NCI-H2029 (cell line): ENCODE measurements around the gene LSM14B.

ENCODE experiments used
- DNase-seq: peaks from one replicate; lab custom pipeline; 2025; lab: John Stamatoyannopoulos, UW

The LSM14B gene

DNA sequence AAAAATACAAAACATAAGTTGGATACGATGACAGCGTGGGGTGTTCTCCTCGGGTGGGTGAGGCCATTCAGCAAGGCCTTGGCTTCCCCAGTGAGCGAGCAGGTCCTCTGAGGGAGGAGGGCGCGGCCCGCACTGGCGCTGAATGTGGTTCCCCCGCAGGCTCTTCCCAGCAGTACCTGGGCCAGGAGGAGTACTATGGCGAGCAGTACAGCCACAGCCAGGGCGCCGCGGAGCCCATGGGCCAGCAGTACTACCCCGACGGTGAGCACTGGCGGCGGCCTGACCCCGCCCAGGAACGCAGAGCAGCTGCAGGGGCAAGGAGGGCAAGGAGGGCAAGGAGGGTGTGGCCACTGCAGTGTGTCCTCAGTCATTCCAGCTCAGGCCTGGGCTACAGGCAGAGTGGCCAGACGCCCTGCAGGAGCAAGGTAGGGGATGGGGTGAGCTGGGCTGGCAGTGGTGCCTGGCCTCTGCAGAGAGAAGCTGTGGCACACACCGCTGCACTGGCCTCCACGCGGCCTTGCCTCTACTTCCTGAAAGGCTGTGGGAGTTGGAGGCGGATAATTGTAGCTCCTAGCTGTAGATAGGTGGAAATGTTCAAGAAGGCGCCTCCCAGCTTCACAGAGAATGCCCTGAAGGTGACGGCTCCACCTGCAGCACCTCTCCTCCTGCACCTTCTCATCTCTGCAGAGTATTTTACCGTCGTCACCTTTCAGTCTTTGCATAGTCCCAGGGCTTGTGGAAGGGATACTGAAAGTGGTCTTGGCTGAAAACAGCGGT, 41.9 kb downstream of the LSM14B start:
- DNase-seq, result no peak

DNA sequence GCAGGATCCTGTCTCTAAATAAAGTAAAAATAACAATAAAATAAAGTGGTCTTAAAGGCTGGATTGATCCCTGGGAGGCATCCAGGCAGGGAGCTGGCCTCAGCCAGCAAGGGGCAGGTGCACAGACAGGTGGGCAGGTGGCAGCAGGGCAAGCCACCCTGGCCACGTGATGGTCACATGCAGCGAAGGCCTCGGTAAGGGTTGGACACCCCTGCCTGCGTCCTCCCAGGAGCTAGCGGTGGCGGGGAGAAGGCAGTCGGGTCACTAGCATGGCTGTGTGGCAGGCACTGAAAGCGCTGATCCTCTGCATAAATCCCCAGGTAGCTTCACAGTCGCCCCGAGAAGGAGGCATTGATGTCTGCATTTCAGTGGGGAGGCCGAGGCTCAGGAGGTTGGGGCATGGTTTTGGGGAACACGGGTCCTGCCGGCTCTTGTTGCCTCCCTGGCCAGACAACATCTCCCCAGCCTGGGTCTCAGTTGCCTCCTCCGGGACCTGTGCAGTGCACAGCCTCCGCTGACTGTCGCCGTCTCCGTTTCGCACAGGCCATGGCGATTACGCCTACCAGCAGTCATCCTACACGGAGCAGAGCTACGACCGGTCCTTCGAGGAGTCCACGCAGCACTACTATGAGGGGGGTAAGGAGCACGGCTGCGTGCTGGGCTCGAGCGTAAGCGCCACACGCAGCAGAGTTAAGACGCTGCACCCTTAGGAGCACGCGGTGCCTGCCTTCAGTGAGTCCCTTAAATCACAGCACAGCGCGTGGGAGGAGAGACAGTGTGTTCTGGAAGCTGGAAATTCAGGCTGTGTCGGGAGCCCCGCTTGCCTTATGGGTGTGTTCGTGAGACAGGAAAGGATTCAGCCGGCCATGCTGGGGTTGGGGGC, 42.8 kb downstream of the LSM14B start:
- no peak for DNase-seq

DNA sequence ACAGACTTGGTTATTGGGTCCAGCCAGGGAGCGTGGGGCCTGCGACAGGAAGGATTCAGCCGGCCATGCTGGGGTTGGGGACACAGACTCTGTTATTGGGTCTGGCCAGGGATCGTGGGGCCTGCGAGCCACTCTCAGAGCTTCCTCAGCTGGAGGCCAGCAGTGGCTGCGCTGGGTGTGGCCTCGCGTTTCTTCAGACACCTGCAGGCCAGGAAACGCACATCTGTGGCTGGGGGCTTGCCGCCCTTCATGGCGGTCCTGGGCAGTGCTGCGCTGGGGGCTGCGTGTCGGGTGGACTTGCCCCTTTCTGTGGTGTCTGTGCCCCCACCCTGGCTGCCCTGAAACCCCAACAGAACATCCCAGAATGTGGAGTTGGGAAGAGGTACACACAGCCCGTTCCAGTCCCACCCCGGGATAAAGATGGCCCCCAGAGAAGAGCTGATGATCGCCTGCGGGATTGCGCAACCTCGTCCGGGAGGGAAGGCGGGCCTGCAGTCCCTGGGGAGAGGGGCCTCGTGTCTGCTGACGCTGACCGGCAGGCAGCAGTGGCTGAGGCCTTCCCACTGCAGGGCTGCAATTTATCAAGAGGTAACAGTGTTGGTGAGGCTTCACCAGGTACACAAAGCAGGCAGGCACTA, 43.6 kb downstream of the LSM14B start:
- no peak for DNase-seq

DNA sequence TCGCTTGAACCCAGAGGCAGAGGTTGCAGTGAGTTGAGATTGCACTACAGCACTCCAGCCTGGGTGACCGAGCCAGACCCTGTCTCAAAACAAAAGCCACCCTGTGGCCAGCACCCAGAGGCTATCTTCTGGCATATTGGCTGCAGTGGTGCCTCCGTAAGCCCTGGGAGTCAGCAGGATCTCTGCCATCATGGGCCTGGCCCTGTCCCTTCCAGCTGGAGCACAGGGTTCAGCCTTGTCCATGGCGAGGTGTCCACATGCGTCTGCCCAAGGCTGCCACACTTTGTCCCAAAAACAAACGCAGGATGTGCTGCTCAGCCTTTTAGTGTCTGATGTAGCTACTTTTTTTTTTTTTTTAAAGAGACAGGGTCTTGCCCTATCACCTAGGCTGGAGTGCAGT, 45.2 kb downstream of the LSM14B start:
- no peak for DNase-seq

DNA sequence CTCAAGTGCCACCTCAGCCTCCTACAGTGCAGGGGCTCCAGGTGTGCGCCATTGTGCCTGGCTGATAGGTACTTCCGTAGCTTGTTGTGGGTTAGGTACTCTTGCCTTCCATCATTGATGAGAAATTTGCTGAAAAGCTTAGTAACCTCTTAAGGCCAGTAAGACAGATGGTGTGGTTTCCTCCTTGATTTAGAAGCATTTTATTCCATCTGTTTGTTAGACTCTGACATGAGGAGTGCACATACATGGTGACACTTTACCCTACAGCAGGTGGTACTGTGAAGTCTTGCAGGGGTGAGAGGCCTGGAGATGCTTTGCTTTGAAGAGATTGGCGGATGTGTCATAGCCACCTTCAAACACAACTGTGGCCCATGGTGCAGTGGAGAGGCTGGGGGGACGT, 45.8 kb downstream of the LSM14B start:
- DNase-seq, result no peak

DNA sequence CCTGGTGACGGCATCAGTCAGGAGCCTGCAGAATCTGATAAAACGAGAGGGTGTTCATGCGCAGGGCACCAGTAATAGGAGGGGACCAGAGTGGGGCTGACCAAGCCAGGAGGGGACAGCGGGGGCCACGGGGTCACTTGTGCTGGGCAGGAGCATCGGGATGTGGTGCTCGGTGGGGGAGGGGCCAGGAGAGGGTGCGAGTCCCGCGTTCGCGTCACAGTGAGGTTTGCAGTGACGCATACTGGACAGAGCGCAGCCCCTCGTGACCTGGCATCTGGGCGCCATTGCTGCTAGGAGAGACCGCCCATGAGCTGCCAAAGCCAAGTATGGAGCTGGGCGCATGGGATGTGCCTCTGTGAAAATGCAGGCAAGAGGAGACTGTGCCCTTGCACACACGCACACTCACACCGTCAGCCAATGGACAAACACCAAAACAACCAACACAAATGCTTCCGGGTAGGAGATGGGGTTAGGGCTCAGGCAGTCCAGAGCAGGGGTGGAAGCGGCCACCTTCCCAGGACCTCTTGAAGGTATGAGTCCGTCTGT, 46.7 kb downstream of the LSM14B start:
- DNase-seq, result no peak

DNA sequence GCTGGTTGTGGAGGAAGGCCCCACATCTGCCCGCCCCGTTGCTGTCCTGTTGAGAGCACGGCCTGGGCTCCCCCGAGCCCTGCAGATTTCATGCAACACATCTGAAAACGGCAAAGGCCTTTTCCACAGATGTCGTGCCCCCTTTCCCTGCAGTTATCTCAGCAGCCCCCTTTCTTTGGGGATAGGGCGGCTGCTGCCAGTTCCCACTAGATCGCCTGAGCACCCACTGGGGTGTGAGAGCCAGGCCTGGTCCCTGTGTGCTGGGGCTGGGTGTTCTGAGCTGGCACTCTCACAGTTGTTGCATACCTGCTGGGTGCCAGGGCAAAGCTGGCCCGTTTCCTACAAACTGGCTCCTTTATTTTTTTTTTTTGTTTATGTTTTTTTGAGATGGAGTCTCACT, 48.3 kb downstream of the LSM14B start:
- DNase-seq, result no peak

DNA sequence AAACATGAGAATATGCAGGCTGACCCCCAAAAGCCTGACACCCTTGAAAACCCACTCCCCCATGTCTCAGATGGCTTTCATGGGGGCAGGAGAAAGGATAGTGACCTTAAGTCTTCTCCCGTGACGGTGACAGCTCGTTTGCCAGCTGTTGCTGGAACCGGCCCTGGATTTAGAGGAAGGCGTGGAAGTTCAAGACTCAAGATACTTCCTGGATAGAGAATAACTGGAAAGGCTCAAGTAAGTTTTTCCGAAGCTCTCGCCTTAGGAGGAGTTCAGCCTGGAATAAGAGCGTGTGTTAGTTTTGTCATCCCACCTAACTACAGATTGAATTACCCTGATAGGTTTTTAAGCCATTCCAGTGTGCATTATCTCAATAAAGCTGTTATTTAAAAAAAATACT, 49.0 kb downstream of the LSM14B start:
- DNase-seq, result no peak

DNA sequence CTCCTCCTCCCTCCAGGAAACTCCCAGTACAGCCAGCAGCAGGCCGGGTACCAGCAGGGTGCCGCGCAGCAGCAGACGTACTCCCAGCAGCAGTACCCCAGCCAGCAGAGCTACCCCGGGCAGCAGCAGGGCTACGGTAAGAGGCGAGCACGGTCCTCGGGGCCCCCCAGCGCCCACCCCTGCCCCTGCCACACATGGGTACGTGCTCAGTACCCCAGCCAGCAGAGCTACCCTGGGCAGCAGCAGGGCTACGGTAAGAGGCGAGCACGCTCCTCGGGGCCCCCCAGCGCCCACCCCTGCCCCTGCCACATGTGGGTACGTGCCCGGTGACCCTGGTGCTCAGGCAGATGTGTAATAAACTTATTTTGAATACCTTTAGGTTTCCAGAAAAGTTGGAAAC, 50.4 kb downstream of the LSM14B start:
- no peak for DNase-seq

DNA sequence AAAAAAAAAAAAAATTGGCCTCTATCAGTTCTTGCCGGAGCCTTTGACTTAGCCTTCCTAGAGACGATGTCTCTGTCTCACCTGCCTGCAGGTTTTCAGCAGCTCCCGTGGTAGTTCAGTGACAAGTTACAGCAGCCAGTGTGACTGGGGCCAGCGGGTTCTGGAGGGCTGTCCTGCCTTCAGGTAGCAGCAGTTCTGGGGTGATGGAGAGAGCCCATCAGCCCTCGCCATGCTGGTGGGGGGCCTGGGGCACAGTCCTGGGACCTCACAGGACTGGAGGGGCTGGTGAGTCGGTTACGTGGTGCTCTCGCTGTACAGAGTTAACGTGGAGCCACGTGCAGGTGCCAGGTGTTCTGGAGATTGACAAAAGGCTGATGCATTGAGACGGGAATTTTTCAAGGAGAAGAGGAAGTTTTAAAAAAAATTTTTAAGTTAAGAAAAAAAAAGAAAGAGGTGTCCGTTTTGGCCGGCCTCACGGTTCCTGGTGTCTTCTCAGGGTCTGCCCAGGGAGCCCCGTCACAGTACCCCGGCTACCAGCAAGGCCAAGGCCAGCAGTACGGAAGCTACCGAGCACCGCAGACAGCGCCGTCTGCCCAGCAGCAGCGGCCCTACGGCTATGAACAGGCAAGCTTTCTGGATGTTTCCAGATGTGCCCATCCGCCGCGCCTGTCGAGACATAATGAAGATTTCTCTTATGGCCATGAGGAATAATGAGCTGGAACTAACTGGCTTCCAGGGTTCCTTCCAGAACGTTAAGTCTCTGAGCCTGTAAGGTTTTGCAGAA, 51.9 kb downstream of the LSM14B start:
- DNase-seq, result no peak

DNA sequence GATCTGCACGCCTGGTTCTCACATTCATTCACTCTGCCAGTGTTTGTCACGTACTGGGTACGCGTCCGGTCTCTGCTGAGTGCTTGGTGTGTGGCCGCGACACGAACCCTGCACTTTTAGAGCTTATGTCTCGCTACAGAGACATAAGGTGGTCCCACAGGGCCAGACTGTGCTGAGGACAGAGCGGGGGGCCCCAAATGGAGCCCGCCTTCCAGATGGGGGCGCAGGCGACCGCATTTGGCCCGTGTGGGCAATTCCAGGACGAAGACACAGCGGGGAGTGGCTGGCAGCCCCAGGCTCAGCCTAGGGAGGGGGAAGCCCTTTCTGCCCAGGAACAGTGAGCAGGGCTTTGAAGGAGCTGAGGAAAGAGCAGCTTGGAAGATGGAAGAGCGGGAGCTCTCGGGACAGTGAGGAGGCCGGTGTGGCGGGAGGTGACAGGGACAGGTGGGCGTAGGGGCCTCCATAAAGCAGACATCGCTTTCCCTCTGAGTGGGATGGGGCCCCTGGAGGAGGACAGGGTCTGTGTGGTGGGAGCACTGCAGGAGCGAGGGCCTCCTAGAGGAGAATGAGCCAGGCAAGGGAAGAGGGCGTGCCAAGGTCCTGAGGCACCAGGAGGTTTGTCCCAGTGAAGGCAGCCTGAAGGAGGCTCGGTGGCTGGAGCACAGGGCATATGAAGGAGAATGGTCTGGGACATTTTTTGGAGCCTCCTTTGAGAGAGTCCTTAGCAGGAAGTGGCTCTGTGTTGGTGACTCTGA, 52.8 kb downstream of the LSM14B start:
- no peak for DNase-seq

DNA sequence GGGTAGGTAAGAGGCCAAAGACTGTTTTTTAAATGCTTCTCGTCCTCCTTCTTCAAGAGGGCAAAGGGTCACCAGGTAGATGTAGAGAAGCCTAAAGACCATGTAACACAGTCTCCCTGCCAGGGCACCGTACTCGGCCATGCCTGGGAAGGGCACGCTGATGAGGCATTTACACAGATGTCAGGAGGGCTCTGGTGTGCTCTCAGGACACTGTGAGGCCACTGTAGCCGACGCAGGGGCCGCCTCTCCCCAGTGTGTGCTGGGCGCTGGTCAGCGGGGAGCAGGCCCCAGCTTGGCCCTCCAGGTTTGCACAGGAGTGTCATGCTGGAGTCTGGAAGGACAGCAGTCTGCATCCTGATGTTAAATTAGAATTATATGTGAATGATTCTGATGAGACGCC, 53.4 kb downstream of the LSM14B start:
- no peak for DNase-seq

DNA sequence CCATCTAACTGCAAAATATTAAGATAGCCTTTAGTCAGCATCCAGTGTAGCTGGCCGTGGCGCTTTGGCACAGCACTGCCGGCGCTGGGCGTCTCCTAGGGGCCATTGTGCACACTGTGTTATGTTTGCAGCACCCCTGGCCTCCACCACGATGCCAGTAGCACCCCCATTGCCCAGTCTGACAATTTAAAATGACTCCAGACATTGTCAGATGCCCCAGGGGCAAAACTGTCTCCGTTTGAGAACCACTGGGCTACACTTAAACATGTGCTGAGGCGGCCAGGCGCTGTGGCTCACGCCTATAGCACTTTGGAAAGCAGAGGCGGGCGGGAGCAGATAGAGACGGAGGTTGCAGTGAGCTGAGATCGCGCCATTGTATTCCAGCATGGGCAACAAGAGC, 54.6 kb downstream of the LSM14B start:
- no peak for DNase-seq

DNA sequence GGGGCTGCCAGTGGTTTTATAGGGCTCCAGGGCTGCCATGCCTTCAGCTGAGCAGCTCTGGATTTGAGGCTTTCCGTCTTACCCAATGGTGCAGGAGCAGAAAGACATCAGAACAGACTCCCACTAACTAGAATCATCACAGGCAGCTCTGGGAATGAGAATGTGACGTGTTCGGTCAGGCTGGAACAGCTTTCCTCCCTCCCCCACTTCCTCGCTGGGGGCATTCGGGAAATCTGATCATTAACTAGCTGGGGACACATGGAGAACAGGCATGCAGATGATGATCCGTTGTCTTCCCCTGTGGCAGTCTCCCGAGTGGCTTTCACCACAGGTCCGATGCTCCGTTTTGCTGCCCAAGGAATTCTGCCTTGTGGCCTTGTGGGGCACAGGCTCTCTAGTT, 55.0 kb downstream of the LSM14B start:
- DNase-seq, result no peak

DNA sequence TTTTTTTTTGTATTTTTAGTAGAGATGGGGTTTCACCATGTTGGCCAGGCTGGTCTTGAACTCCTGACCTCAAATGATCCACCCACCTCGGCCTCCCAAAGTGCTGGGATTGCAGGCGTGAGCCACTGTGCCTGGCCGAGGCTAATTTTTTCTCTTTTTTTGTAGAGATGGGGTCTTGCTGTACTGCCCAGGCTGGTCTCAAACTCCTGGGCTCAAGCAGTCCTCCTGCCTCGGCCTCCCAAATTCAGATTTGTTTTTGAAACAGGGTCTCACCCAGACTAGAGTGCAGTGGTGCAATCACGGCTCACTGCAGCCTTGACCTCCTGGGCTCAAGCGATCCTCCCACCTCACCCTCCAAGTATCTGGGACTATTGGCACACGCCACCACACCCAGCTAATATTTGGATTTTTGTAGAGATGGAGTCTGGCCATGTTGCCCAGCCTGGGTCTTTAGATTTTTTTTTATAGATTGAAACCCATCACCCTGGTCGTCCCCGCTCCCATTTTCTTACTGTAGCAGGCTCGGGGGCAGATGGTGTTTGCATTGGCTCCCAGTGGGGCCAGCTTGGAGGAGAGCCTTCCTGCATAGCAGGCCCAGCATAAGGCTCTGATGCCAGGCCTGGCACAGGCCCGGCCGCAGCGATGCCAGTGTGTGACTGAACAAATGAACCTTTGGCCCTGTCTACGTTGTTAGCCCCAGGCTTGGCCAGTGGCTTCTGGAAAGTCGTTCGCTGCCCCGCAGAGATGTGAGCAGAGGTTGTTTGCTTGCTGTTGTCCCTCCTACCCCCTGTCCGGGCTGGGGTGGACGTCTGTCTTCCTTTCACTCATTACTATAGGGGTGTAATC, 56.3 kb downstream of the LSM14B start:
- DNase-seq, result no peak

DNA sequence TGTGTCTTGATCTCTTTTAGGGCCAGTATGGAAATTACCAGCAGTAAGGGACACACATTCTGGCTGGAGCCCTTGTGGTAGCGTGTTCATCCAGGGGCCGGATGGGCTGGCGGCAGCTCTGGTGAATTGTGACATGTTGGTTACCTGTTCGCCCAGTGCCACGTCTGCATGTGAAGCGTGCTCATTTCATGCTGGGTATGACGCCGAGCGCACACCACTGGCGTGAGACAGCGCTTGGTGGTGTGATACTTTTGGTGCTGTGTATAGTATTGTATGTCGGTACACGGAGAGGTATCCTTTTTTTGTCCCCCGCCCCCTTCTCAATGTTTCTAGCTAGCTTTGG, 56.9 kb downstream of the LSM14B start:
- no peak for DNase-seq

DNA sequence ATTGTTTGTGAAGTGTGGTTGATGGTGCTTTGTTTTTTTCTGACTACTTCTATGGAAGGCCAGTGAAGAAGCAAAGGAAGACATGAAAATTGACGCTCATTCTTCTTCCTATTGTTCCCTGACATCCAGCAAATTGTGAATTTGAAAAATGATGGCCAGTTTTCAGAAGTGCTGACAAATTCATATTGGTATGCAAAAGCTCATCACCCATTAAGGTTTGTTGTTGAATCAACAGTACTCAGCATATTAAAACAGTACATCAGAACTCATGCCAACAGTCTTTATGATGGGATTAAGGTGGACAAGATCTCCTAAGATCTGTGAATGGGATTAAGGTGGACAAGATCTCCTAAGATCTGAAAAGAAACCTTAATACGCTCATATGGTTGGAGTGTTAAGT, 59.5 kb downstream of the LSM14B start:
- no peak for DNase-seq

DNA sequence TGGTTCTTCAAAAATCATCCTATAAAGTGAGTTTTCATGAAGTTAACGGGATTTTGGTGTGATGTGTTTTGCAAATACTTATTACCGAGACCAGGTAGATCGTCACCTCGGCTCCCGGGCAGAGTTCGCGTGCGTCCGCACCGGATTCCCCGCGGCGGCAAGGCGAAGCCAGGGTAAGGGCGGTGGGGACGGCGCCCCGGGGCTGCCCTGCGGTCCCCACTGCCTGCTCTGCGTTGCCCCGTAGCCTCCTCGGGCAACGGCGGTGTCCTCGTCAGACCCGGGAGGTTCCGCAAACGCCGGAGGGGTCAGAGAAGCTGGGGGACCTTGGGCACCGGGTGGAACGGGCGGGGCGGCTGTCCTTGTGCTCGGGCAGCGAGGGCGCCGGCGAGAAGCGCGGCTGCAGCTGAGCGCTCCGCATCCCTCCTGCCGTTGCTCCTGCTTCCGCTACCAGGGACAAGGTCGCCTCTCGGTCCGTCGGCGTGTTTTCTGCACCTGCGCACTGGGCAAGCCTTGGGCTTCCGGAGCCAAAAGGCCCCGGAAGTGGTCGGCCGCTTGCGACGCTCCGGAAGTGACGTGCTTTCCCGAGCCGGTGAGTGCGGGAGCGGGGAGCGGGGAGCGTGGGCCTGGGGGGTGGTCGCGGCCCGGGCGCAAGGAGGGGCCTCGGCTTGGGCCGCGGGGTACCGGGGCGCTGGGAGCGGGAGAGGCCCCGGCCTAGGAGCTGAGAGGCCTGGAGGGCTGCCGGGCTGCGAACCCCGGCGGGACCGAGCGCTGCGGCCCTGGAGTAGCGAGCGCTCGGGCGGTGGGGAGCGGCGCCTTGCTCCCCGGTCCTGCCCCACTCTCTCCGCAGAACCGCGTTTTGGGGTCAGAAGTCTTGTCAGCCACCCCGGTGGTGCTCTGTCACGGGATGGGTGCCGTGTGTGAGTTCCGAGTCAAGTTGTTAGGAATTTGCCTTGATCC, 60.5 kb downstream of the LSM14B start, which contains the start of gene MTG2:
MTG2 (plus strand) TSS at position 560 of the 957 bp plus-strand sequence. CDS start 10,393 bp downstream, outside the sequence.
- DNase-seq, result peak; percentile 95
